HG03558 (cell line): ENCODE results near the gene MFAP4.

Source experiments
- ATAC-seq: cut with Tn5 transposase; IDR thresholded peaks from one replicate; pipeline ENCODE4 v1.9.1; 2021; ENCODE audit warnings: moderate number of reproducible peaks; ENCODE audit not compliant: unreplicated experiment; ENCODE audit errors: extremely low read depth

MFAP4 gene

GRCh38 chr17:19372866-19373504, 14.0 kb downstream of the MFAP4 start:
- ATAC-seq = no peak

GRCh38 chr17:19372439-19372838, 14.6 kb downstream of the MFAP4 start:
- no peak for ATAC-seq

- no peak for ATAC-seq
Observed at GRCh38 chr17:19372011-19372370, 15.0 kb downstream of the MFAP4 start.

GRCh38 chr17:19371259-19372010, 15.6 kb downstream of the MFAP4 start:
- no peak for ATAC-seq

- no peak for ATAC-seq
Observed at GRCh38 chr17:19370493-19370960, 16.5 kb downstream of the MFAP4 start.

- ATAC-seq = no peak
Observed at GRCh38 chr17:19369846-19370492, 17.0 kb downstream of the MFAP4 start.

GRCh38 chr17:19369107-19369778, 17.7 kb downstream of the MFAP4 start:
- no peak for ATAC-seq

GRCh38 chr17:19368229-19368628, 18.8 kb downstream of the MFAP4 start:
- ATAC-seq = no peak

GRCh38 chr17:19366637-19366972, 20.4 kb downstream of the MFAP4 start:
- no peak for ATAC-seq

GRCh38 chr17:19365833-19366636, 21.0 kb downstream of the MFAP4 start:
- ATAC-seq = no peak

GRCh38 chr17:19365499-19365817, 21.5 kb downstream of the MFAP4 start:
- ATAC-seq = no peak

GRCh38 chr17:19364699-19365498, 22.1 kb downstream of the MFAP4 start:
- ATAC-seq = no peak

- ATAC-seq = no peak
Observed at GRCh38 chr17:19363460-19364035, 23.4 kb downstream of the MFAP4 start.

- ATAC-seq = no peak
Observed at GRCh38 chr17:19363114-19363438, 23.9 kb downstream of the MFAP4 start.

GRCh38 chr17:19362277-19363113, 24.5 kb downstream of the MFAP4 start, which contains the start of gene B9D1:
TSS of gene B9D1 (minus strand) at chr17:19362723. CDS start at chr17:19362569, 154 bp downstream.
- ATAC-seq = no peak

- no peak for ATAC-seq
Observed at GRCh38 chr17:19361944-19362276, 25.1 kb downstream of the MFAP4 start.

- ATAC-seq = no peak
Observed at GRCh38 chr17:19361326-19361725, 25.7 kb downstream of the MFAP4 start.

GRCh38 chr17:19360772-19361171, 26.2 kb downstream of the MFAP4 start:
- no peak for ATAC-seq
